Measurements from ENCODE around the gene ZNF544.
"Not testable (repeated sequence)": the region's sequence is repeated elsewhere in the genome, so short reads cannot be mapped to it uniquely, and the experiment has no call there.

Gene ZNF544

DNA sequence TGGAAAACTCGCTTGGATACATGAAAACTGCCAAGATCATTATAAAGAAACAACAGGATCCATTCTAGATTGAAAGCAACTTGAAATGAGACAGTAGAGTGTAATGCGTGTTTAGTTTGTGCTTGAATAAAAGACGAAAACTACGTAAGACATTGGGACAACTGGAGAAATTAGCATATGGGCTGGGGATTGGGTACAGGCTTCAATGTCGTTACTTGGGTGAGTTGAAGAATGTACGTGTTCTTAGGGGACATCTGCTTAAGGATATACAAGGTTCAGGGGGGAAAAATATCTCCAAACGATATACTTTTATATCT is 76.0 kb downstream of the ZNF544 start:
- DNase-seq (ENCODE audit: low spot score) (no peak), FAIRE-seq (no peak)

DNA sequence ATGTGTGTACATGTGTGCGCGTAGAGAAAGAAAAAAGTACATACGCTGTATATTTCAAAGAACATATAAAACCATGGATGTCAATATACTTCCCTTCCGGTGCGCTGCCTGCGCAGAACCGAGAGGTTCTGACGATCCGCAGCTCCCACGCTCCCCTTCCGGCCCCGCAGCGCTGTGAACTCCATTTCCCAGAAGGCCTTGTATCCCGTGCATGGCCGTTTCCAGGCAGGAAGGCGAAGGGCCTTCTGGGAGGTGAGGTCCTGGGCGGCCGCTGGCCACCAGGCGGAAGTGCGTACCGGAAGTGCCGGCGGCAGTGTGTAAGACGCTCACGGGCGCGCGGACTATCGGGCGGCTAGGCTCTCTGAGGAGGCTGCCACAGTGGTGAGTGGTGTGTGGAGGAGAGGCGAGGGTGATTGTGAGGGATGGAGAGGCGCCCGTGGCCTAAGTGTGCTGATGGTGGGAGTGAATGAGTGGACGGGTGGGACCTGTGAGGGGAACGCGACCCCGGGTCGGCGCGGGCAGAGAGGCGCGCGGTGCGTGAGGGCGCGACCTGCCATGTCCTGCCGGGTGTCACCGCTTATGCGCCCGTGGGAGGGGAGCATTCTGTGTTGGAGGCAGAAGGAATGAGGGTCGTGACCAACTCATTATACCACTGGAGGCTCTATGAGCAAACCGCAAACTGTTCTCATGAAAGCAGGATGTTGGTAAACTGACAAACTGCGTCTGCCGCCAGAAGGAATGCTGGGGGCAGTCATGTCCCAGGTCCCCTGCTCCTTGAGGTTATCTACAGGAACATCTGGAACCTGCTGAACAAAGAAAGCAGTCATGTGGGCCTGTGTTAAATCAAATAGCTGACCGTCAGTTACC is 76.6 kb downstream of the ZNF544 start, which contains the start of gene ERVK3-1:
ERVK3-1 (plus strand) TSS at position 313 of the 867 bp plus-strand sequence. CDS start 6,792 bp downstream, outside the sequence.
- FAIRE-seq = peak; percentile 86

DNA sequence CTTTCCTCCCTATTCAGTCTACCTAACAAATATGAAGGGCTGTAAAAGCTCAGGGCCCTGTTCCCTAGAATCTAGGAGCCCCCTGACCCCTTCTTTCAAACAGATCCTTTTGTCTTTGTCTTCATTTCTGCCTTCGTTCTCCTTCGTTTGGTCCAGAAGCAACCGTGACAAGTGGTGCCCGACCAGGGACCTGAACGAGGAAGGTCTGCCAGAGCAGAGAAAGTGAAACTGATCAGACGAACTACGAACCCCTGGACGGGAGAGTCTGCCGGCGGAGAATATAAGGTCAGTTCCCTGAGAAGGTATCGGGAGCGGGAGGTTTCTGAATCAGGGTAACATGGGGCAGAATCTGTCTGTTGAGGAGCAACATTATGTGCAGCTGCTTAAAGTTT is 77.2 kb downstream of the ZNF544 start:
- FAIRE-seq (no peak), DNase-seq (ENCODE audit: low spot score) (no peak)

More for the DNA sequence above, 76.6 kb downstream of the ZNF544 start, which contains the start of gene ERVK3-1:
- peak; percentile 95 for DNase-seq (ENCODE audit: low spot score)

DNA sequence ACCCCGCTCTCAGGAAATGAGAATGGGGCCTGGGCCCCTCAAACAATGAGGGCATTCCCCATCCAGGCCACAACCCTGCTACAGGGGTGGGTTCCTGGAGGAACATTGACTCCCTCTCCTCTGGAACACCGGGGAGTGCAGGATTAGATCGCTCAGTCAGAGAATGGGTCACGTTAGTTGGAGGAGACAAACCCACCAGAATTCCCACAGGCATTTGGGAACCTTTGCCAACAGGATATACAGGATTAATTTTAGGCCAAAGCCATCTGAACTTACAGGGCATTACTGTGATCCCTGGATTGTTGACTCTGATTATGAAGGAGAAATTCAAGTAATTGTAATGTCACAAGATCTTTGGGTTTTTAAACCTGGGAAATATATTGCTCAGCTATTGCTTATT is 79.0 kb downstream of the ZNF544 start:
- no peak for DNase-seq (ENCODE audit: low spot score)
- no peak for FAIRE-seq

DNA sequence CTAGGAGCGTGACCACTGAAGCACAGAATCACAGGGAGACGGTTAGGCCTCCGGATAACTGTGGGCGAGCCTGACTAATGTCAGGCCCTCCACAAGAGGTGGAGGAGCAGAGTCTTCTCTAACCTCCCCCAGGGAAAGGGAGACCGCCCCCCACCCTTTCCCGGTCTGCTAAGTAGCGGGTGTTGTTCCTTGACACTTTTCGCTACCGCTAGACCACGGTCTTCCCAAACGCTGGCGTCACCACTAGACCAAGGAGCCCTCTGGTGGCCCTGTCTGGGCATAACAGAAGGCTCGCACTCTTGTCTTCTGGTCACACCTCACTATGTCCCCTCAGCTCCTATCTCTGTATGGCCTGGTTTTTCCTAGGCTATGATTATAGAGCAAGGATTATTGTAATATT is 82.0 kb downstream of the ZNF544 start:
- not testable (repeated sequence) for DNase-seq (ENCODE audit: low spot score); FAIRE-seq

DNA sequence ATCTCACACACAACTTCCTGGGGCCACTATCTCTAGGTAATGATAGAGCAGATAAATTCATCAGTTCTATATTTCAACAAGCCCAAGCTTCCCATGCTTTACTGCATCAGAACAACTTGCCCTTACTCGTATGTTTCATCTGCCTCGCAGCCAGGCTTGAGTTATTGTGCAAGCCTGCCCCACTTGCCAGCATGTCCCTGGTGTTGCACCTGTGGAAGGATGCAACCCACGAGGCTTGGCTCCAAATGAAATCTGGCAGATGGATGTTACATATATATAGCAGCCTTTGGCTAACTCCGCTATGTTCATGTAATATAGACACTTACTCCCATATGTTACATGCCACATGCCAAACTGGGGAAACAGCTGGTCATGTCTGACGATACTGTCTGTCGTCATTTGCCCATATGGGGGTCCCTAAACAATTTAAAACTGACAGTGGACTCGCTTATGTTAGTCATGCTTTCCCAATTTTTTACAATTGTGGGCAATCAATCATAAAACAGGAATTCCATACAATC is 82.7 kb downstream of the ZNF544 start:
- DNase-seq (ENCODE audit: low spot score) (no peak), FAIRE-seq (no peak)

All from urothelium cell line (cell line).